ENCODE results near the gene WNK2. TPM values are rescaled to one million over a fixed set of nuclear protein-coding genes. Genes with fewer than 3 reads are reported as not detected.

Gene WNK2
- total RNA-seq, 1 donor from 2014 or later: 1.9 TPM

GRCh38 chr9:93218671-93219420 lies 34.9 kb downstream of the WNK2 start:
- no peaks in the 10 kb centered on the region for H3K79me2 ChIP-seq (ENCODE audit: insufficient read depth, low read length)
- H3K9ac ChIP-seq (ENCODE audit: low read length): no peak overlapping the region

GRCh38 chr9:93219692-93220091 lies 35.8 kb downstream of the WNK2 start:
- H3K9me3 Mint-ChIP-seq (ENCODE audit: unreplicated experiment): peaks cover 9% of the 10 kb centered on the region
- TF ChIP-seq CTCF (IDR thresholded peaks at IDR 0.05; ENCODE audit: insufficient read depth, low read depth, low read length): no peak
- no peak for TF ChIP-seq EZH2 (IDR thresholded peaks at IDR 0.05; ENCODE audit: insufficient read depth, low read length)
- no peaks in the 10 kb centered on the region for H3K36me3 ChIP-seq (ENCODE audit: insufficient read depth, low read length)
- no peak overlapping the region for H3K27ac Mint-ChIP-seq (ENCODE audit: unreplicated experiment)
- H3K4me3 ChIP-seq (ENCODE audit: insufficient read depth, low read depth, low read length): no peak overlapping the region
- no peaks in the 10 kb centered on the region for H4K20me1 ChIP-seq (ENCODE audit: insufficient read depth, low read length)
- DNase-seq (ENCODE audit: low read depth) (no peak), FAIRE-seq (no peak)
- H3K36me3 Mint-ChIP-seq (ENCODE audit: low read depth, unreplicated experiment): peaks cover 2% of the 10 kb centered on the region
- H3K9me3 ChIP-seq (ENCODE audit: insufficient read depth, low read depth, low read length): no peaks in the 10 kb centered on the region
- peaks cover 7% of the 10 kb centered on the region for H3K27me3 Mint-ChIP-seq (ENCODE audit: low read depth, unreplicated experiment)
- no peak overlapping the region for H3K4me3 Mint-ChIP-seq (ENCODE audit: unreplicated experiment)
- H3K4me2 ChIP-seq (ENCODE audit: low read length): no peak overlapping the region
- no peaks in the 10 kb centered on the region for H3K27me3 ChIP-seq (ENCODE audit: insufficient read depth, low read length)
- no peak overlapping the region for H3K9ac ChIP-seq (ENCODE audit: low read length)
- H2AFZ ChIP-seq (ENCODE audit: low read depth, low read length): no peak overlapping the region
- peaks cover 10% of the 10 kb centered on the region for H3K4me1 ChIP-seq (ENCODE audit: insufficient read depth, low read length)
- H3K4me1 Mint-ChIP-seq (ENCODE audit: low read depth, unreplicated experiment): peaks cover 6% of the 10 kb centered on the region
- no peak overlapping the region for H3K27ac ChIP-seq (ENCODE audit: low read depth, low read length)
- H3K79me2 ChIP-seq (ENCODE audit: insufficient read depth, low read length): no peaks in the 10 kb centered on the region

More at GRCh38 chr9:93218671-93219420, 34.9 kb downstream of the WNK2 start:
- Histone ChIP-seq H3K9me3 (ENCODE audit: insufficient read depth, low read depth, low read length) (no peaks in the 10 kb centered on the region), H3K4me2 (ENCODE audit: low read length) (no peak overlapping the region), H3K27me3 (ENCODE audit: insufficient read depth, low read length) (no peaks in the 10 kb centered on the region), H3K4me1 (ENCODE audit: insufficient read depth, low read length) (peaks cover 10% of the 10 kb centered on the region), H2AFZ (ENCODE audit: low read depth, low read length) (no peak overlapping the region), H3K4me3 (ENCODE audit: insufficient read depth, low read depth, low read length) (no peak overlapping the region), H3K36me3 (ENCODE audit: insufficient read depth, low read length) (no peaks in the 10 kb centered on the region), H3K27ac (ENCODE audit: low read depth, low read length) (no peak overlapping the region), H4K20me1 (ENCODE audit: insufficient read depth, low read length) (no peaks in the 10 kb centered on the region)
- Mint-ChIP-seq H3K9me3 (ENCODE audit: unreplicated experiment) (peaks cover 9% of the 10 kb centered on the region), H3K36me3 (ENCODE audit: low read depth, unreplicated experiment) (peaks cover 2% of the 10 kb centered on the region), H3K4me1 (ENCODE audit: low read depth, unreplicated experiment) (peaks cover 6% of the 10 kb centered on the region), H3K4me3 (ENCODE audit: unreplicated experiment) (no peak overlapping the region), H3K27ac (ENCODE audit: unreplicated experiment) (no peak overlapping the region), H3K27me3 (ENCODE audit: low read depth, unreplicated experiment) (peaks cover 7% of the 10 kb centered on the region)
- DNase-seq (ENCODE audit: low read depth): no peak
- TF ChIP-seq CTCF (IDR thresholded peaks at IDR 0.05; ENCODE audit: insufficient read depth, low read depth, low read length): no peak
- no peak for TF ChIP-seq EZH2 (IDR thresholded peaks at IDR 0.05; ENCODE audit: insufficient read depth, low read length)
- no peak for FAIRE-seq

- Histone ChIP-seq H3K9me3 (ENCODE audit: insufficient read depth, low read depth, low read length) (no peaks in the 10 kb centered on the region), H3K4me3 (ENCODE audit: insufficient read depth, low read depth, low read length) (no peak overlapping the region), H3K79me2 (ENCODE audit: insufficient read depth, low read length) (no peaks in the 10 kb centered on the region), H3K4me1 (ENCODE audit: insufficient read depth, low read length) (peaks cover 10% of the 10 kb centered on the region), H3K4me2 (ENCODE audit: low read length) (no peak overlapping the region), H3K36me3 (ENCODE audit: insufficient read depth, low read length) (no peaks in the 10 kb centered on the region), H3K27me3 (ENCODE audit: insufficient read depth, low read length) (no peaks in the 10 kb centered on the region), H3K9ac (ENCODE audit: low read length) (no peak overlapping the region), H3K27ac (ENCODE audit: low read depth, low read length) (no peak overlapping the region), H4K20me1 (ENCODE audit: insufficient read depth, low read length) (no peaks in the 10 kb centered on the region), H2AFZ (ENCODE audit: low read depth, low read length) (no peak overlapping the region)
- Mint-ChIP-seq H3K36me3 (ENCODE audit: low read depth, unreplicated experiment) (peaks cover 2% of the 10 kb centered on the region), H3K9me3 (ENCODE audit: unreplicated experiment) (peaks cover 4% of the 10 kb centered on the region), H3K4me3 (ENCODE audit: unreplicated experiment) (no peak overlapping the region), H3K27ac (ENCODE audit: unreplicated experiment) (no peak overlapping the region), H3K4me1 (ENCODE audit: low read depth, unreplicated experiment) (peaks cover 6% of the 10 kb centered on the region), H3K27me3 (ENCODE audit: low read depth, unreplicated experiment) (peaks cover 8% of the 10 kb centered on the region)
- DNase-seq (ENCODE audit: low read depth) (no peak), FAIRE-seq (no peak)
- TF ChIP-seq EZH2 (IDR thresholded peaks at IDR 0.05; ENCODE audit: insufficient read depth, low read length) (no peak), CTCF (IDR thresholded peaks at IDR 0.05; ENCODE audit: insufficient read depth, low read depth, low read length) (no peak)
These were observed 36.7 kb downstream of the WNK2 start for GRCh38 chr9:93220627-93221026.
